AG04450 (cell line): ENCODE results near the gene PFKP. TPM values are rescaled to one million over a fixed set of nuclear protein-coding genes. Genes with fewer than 3 reads are reported as not detected.
A peak's percentile ranks its signal among the peaks of the same experiment; 100 is the strongest.
"Not testable (repeated sequence)": the region's sequence is repeated elsewhere in the genome, so short reads cannot be mapped to it uniquely, and the experiment has no call there.

Experiments
- CTCF ChIA-PET: fragments of 300-600, 350-600 bp; formaldehyde crosslinking; extraction: SDS; loops from one replicate; lab custom pipeline; 2022; ENCODE audit warnings: antibody characterized with exemption, inconsistent platforms; lab: Charles Lee
- POLR2A ChIA-PET: fragments of 350-600 bp; formaldehyde crosslinking; extraction: SDS; loops from one replicate; lab custom pipeline; 2021; ENCODE audit warnings: antibody characterized with exemption, inconsistent platforms; lab: Yijun Ruan, JAX
- DNase-seq: peaks from one replicate; pipeline ENCODE4 v3.0.0-alpha.2; 2011; ENCODE audit warnings: low read depth, low spot score
- H3K27ac ChIP-seq: one replicate; pipeline ENCODE4 v1.5.1; 2012; ENCODE audit warnings: low read depth, low read length, control low read depth
- H3K27me3 ChIP-seq: one replicate; pipeline ENCODE4 v1.6.0; 2012; ENCODE audit warnings: low read length; ENCODE audit not compliant: control insufficient read depth, insufficient read depth
- H3K4me3 ChIP-seq: 2 replicates; pipeline ENCODE4 v1.5.1; 2011; ENCODE audit warnings: mild to moderate bottlenecking, low read depth, low read length, control low read depth
- H3K9me3 ChIP-seq: 2 replicates; pipeline ENCODE4 v1.5.1; 2012; ENCODE audit warnings: low read length; ENCODE audit not compliant: control insufficient read depth, insufficient read depth
- CTCF ChIP-seq: IDR thresholded peaks from 2 replicates; pipeline ENCODE4 v1.5.1; 2011; ENCODE audit warnings: low read depth, low read length, control low read depth, inconsistent platforms
- polyA plus RNA-seq: library from polyadenylated mRNA; depleted of rRNA; stranded (reverse); fragments of >200 nt; gene quantifications from 2 replicates; pipeline ENCODE4 v1.2.3, GENCODE V29; 2011

Gene PFKP
- polyA plus RNA-seq, 1 experiment: 122 TPM

- ChIA-PET CTCF (interaction anchor here (0.6 kb wide), 1 partner anchor 1680 kb away, joined by 3 read pairs; no protein-coding TSS in a partner anchor), POLR2A (no interaction called here)
- Histone ChIP-seq H3K27ac (peak overlapping the region; percentile 31), H3K9me3 (no peaks in the 10 kb centered on the region), H3K27me3 (no peaks in the 10 kb centered on the region), H3K4me3 (no peak overlapping the region)
- TF ChIP-seq CTCF: no peak
- no peak for DNase-seq
Observed at GRCh38 chr10:3167611-3168330, 100.4 kb downstream of the PFKP start.

GRCh38 chr10:3169271-3169670, 101.9 kb downstream of the PFKP start:
- H3K27ac ChIP-seq: no peak overlapping the region
- DNase-seq: no peak
- peaks cover 8% of the 10 kb centered on the region; the same call in 1 of the 2 replicates for H3K9me3 ChIP-seq
- TF ChIP-seq CTCF: no peak
- POLR2A ChIA-PET: interaction anchor here (0.6 kb wide), 1 partner anchor 343 kb away, joined by 8 read pairs; no protein-coding TSS in a partner anchor
- CTCF ChIA-PET: no interaction called here
- no peaks in the 10 kb centered on the region for H3K27me3 ChIP-seq
- H3K4me3 ChIP-seq: no peak overlapping the region

GRCh38 chr10:3169673-3170072, 102.3 kb downstream of the PFKP start:
- H3K27ac ChIP-seq: no peak overlapping the region
- H3K4me3 ChIP-seq: no peak overlapping the region
- no peak for DNase-seq
- no peak for TF ChIP-seq CTCF
- ChIA-PET POLR2A (no interaction called here), CTCF (no interaction called here)
- H3K9me3 ChIP-seq: peaks cover 8% of the 10 kb centered on the region; the same call in 1 of the 2 replicates
- no peaks in the 10 kb centered on the region for H3K27me3 ChIP-seq

- DNase-seq, H3K27me3 ChIP-seq, H3K9me3 ChIP-seq, CTCF ChIA-PET, POLR2A ChIA-PET: not testable (repeated sequence)
- H3K4me3 ChIP-seq: peak overlapping the region; percentile 82
- peak overlapping the region; percentile 52 for H3K27ac ChIP-seq
Observed at GRCh38 chr10:3171488-3171887, 104.1 kb downstream of the PFKP start.

- POLR2A ChIA-PET: interaction anchor here (0.9 to 1.6 kb wide), 8 partner anchors 8 to 127 kb away, joined by 3 to 7 read pairs (median 4); no protein-coding TSS in a partner anchor
- H3K9me3 ChIP-seq: peaks cover 8% of the 10 kb centered on the region; the same call in 1 of the 2 replicates
- no peak for TF ChIP-seq CTCF
- no peaks in the 10 kb centered on the region for H3K27me3 ChIP-seq
- peak overlapping the region; percentile 82 for H3K4me3 ChIP-seq
- DNase-seq: peak; percentile 24
- peak overlapping the region; percentile 89 for H3K27ac ChIP-seq
- CTCF ChIA-PET: no interaction called here
Observed at GRCh38 chr10:3172081-3172445, 104.7 kb downstream of the PFKP start.
